Measurements from ENCODE around the gene TNFRSF18.
"Not testable (repeated sequence)": the region's sequence is repeated elsewhere in the genome, so short reads cannot be mapped to it uniquely, and the experiment has no call there.

The TNFRSF18 gene

GRCh38 chr1:1206376-1206965 lies at the start of gene TNFRSF18:
Gene TNFRSF18 (minus strand): TSS chr1:1206592. CDS start chr1:1206571, 21 bp downstream.
- no peak for DNase-seq (ENCODE audit: extremely low read depth in 1 of 2, low read depth in 1 of 2)

GRCh38 chr1:1255611-1256010 lies 49.2 kb upstream of the TNFRSF18 start:
- no peak for DNase-seq (ENCODE audit: extremely low read depth in 1 of 2, low read depth in 1 of 2)

GRCh38 chr1:1255078-1255477 lies 48.7 kb upstream of the TNFRSF18 start:
- no peak for DNase-seq (ENCODE audit: extremely low read depth in 1 of 2, low read depth in 1 of 2)

- no peak for DNase-seq (ENCODE audit: extremely low read depth in 1 of 2, low read depth in 1 of 2)
These were observed 48.2 kb upstream of the TNFRSF18 start for GRCh38 chr1:1254667-1254998.

- DNase-seq (ENCODE audit: extremely low read depth in 1 of 2, low read depth in 1 of 2), result no peak
These were observed 47.7 kb upstream of the TNFRSF18 start for GRCh38 chr1:1253972-1254666.

- DNase-seq (ENCODE audit: extremely low read depth in 1 of 2, low read depth in 1 of 2), result no peak
These were observed 46.9 kb upstream of the TNFRSF18 start for GRCh38 chr1:1253314-1253713.

- DNase-seq (ENCODE audit: extremely low read depth in 1 of 2, low read depth in 1 of 2), result peak; percentile 33 to 57
These were observed 44.4 kb upstream of the TNFRSF18 start for GRCh38 chr1:1250786-1251284.

GRCh38 chr1:1248009-1248913 lies 41.9 kb upstream of the TNFRSF18 start:
- not testable (repeated sequence) for DNase-seq (ENCODE audit: extremely low read depth in 1 of 2, low read depth in 1 of 2)

- no peak for DNase-seq (ENCODE audit: extremely low read depth in 1 of 2, low read depth in 1 of 2)
These were observed 41.0 kb upstream of the TNFRSF18 start for GRCh38 chr1:1247341-1247913.

- DNase-seq (ENCODE audit: extremely low read depth in 1 of 2, low read depth in 1 of 2), result no peak
These were observed 40.4 kb upstream of the TNFRSF18 start, which contains the start of gene C1QTNF12 for GRCh38 chr1:1246577-1247340. Gene C1QTNF12 (minus strand): TSS chr1:1246722. CDS start chr1:1246690, 32 bp downstream.

- DNase-seq (ENCODE audit: extremely low read depth in 1 of 2, low read depth in 1 of 2), result no peak
These were observed 39.6 kb upstream of the TNFRSF18 start for GRCh38 chr1:1245817-1246576.

GRCh38 chr1:1245178-1245816 lies 38.9 kb upstream of the TNFRSF18 start:
- no peak for DNase-seq (ENCODE audit: extremely low read depth in 1 of 2, low read depth in 1 of 2)

- no peak for DNase-seq (ENCODE audit: extremely low read depth in 1 of 2, low read depth in 1 of 2)
These were observed 37.9 kb upstream of the TNFRSF18 start for GRCh38 chr1:1244192-1244811.

GRCh38 chr1:1243807-1244191 lies 37.4 kb upstream of the TNFRSF18 start:
- no peak for DNase-seq (ENCODE audit: extremely low read depth in 1 of 2, low read depth in 1 of 2)

- no peak for DNase-seq (ENCODE audit: extremely low read depth in 1 of 2, low read depth in 1 of 2)
These were observed 36.9 kb upstream of the TNFRSF18 start for GRCh38 chr1:1243266-1243660.

GRCh38 chr1:1242461-1243265 lies 36.3 kb upstream of the TNFRSF18 start:
- no peak for DNase-seq (ENCODE audit: extremely low read depth in 1 of 2, low read depth in 1 of 2)

- no peak for DNase-seq (ENCODE audit: extremely low read depth in 1 of 2, low read depth in 1 of 2)
These were observed 35.3 kb upstream of the TNFRSF18 start for GRCh38 chr1:1241588-1242219.
